Stromal cell of bone marrow (primary cell): ENCODE data around the gene PTPN3.
"Not testable (repeated sequence)": the region's sequence is repeated elsewhere in the genome, so short reads cannot be mapped to it uniquely, and the experiment has no call there.

Source experiments
- DNase-seq: peaks from one replicate; pipeline ENCODE4 v3.0.0-alpha.2; 2012; ENCODE audit warnings: low read depth

PTPN3 gene

GRCh38 chr9:109401169-109401989, 96.7 kb downstream of the PTPN3 start:
- DNase-seq = peak; percentile 8

GRCh38 chr9:109399258-109399767, 98.8 kb downstream of the PTPN3 start:
- no peak for DNase-seq

GRCh38 chr9:109391176-109391575, 106.9 kb downstream of the PTPN3 start:
- no peak for DNase-seq

GRCh38 chr9:109387856-109388255, 110.3 kb downstream of the PTPN3 start:
- no peak for DNase-seq

- no peak for DNase-seq
Observed at GRCh38 chr9:109387206-109387605, 110.9 kb downstream of the PTPN3 start.

- no peak for DNase-seq
Observed at GRCh38 chr9:109385499-109385898, 112.6 kb downstream of the PTPN3 start.

GRCh38 chr9:109383947-109384346, 114.2 kb downstream of the PTPN3 start:
- DNase-seq = no peak

GRCh38 chr9:109383356-109383755, 114.8 kb downstream of the PTPN3 start:
- no peak for DNase-seq

- no peak for DNase-seq
Observed at GRCh38 chr9:109382585-109382984, 115.5 kb downstream of the PTPN3 start.

- DNase-seq = no peak
Observed at GRCh38 chr9:109382182-109382581, 115.9 kb downstream of the PTPN3 start.

GRCh38 chr9:109381011-109381729, 116.9 kb downstream of the PTPN3 start:
- DNase-seq = peak; percentile 2

GRCh38 chr9:109379513-109379912, 118.6 kb downstream of the PTPN3 start:
- no peak for DNase-seq

- no peak for DNase-seq
Observed at GRCh38 chr9:109378316-109378715, 119.8 kb downstream of the PTPN3 start.

- no peak for DNase-seq
Observed at GRCh38 chr9:109372246-109372645, 125.9 kb downstream of the PTPN3 start.

GRCh38 chr9:109371374-109371773, 126.7 kb downstream of the PTPN3 start:
- DNase-seq = no peak

- DNase-seq = no peak
Observed at GRCh38 chr9:109369285-109369684, 128.8 kb downstream of the PTPN3 start.

GRCh38 chr9:109360771-109361170, 137.3 kb downstream of the PTPN3 start:
- DNase-seq = no peak

GRCh38 chr9:109358968-109359603, 139.0 kb downstream of the PTPN3 start:
- not testable (repeated sequence) for DNase-seq

GRCh38 chr9:109355564-109356297, 142.4 kb downstream of the PTPN3 start:
- DNase-seq = no peak

- no peak for DNase-seq
Observed at GRCh38 chr9:109354190-109354589, 143.9 kb downstream of the PTPN3 start.

GRCh38 chr9:109351032-109351431, 147.1 kb downstream of the PTPN3 start:
- DNase-seq = no peak

GRCh38 chr9:109349421-109349846, 148.7 kb downstream of the PTPN3 start:
- peak; percentile 98 for DNase-seq
